GM18511 (cell line): ENCODE results near the gene ABCC10.
"Not testable (repeated sequence)": the region's sequence is repeated elsewhere in the genome, so short reads cannot be mapped to it uniquely, and the experiment has no call there.

Source experiments
- ATAC-seq: cut with Tn5 transposase; IDR thresholded peaks from one replicate; pipeline ENCODE4 v1.9.1; 2021; ENCODE audit warnings: mild to moderate bottlenecking, moderate library complexity; ENCODE audit not compliant: unreplicated experiment

Gene ABCC10

DNA sequence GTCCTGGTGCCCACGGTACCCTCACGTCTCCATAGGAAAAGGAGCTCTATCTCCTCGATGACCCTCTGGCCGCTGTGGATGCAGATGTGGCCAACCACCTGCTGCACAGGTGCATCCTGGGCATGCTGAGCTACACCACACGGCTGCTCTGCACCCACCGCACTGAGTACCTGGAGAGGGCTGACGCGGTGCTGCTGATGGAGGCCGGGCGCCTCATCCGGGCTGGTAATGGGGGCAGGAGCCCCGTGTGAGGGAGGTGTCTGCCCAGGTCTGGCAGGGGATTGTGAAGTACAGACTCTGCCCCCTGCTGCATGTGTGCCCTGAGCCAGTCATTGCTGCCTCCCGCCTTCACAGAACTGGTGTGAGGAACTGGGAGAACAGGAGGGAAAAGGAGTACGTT, 15.6 kb downstream of the ABCC10 start:
- no peak for ATAC-seq

DNA sequence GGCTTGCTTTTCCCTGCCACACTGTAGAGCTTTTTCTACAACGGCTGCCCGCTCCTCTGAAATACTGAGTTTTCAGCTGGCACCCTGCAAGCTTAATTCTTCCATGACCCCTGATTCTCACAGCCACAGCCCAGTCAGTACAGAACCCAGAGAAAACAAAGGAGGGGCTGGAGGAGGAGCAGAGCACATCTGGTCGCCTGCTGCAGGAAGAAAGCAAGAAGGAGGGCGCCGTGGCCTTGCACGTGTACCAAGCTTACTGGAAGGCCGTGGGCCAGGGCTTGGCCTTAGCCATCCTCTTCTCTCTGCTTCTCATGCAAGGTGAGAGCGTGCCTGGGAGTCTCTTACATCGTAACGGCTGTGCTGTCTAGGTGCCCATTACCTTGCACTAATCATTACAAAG, 16.7 kb downstream of the ABCC10 start:
- ATAC-seq, result no peak

DNA sequence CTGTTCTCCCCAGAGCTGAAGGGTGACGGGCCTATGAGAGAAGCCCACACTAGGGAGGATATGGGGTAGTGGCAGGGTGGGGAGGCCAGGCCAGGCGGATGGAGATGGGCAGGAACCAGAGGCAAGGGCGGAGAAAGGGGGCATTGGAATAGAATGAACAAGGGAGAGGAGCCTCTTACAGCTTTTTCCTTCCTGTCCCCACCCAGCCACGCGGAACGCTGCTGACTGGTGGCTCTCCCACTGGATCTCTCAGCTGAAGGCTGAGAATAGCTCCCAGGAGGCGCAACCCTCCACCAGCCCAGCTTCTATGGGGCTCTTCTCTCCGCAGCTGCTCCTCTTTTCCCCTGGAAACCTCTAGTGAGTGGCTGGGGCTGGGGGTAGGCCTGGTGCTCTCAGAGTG, 17.2 kb downstream of the ABCC10 start:
- no peak for ATAC-seq

DNA sequence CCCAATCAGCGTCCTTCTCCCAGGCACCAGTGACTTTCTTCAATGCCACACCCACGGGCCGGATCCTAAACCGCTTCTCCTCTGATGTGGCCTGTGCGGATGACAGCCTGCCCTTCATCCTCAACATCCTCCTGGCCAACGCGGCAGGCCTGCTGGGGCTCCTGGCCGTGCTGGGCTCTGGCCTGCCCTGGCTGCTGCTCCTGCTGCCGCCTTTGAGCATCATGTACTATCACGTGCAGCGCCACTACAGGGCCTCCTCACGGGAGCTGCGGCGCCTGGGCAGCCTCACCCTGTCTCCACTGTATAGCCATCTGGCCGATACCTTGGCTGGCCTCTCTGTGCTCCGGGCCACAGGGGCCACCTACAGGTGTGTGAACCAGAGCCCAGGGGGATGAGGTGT, 18.2 kb downstream of the ABCC10 start:
- no peak for ATAC-seq

DNA sequence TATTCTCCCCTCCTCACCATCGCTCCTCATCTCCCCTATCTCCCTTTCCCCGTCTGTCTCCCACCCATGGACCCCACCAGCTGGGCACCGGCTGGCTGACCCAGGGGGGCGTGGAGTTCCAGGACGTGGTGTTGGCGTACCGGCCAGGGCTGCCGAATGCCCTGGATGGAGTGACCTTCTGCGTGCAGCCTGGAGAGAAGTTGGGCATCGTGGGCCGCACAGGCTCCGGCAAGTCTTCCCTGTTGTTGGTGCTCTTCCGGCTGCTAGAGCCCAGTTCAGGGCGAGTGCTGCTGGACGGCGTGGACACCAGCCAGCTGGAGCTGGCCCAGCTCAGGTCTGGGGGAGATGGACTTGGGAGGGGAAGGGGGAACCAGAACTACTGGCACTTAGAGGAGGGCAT, 20.3 kb downstream of the ABCC10 start:
- no peak for ATAC-seq

DNA sequence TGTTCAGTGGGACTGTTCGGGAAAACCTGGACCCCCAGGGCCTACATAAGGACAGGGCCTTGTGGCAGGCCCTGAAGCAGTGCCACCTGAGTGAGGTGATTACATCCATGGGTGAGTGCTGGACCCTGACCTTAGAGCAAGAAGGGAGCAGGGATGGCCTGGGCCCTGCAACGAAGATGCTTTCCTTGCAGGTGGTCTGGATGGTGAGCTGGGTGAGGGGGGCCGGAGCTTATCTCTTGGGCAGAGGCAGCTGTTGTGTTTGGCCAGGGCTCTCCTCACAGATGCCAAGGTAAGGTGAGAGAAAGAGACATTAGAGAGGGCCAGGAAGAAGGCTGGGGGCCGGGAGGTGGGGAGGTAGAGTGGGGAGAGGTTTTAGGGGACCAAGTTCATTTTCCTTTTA, 21.6 kb downstream of the ABCC10 start:
- no peak for ATAC-seq

DNA sequence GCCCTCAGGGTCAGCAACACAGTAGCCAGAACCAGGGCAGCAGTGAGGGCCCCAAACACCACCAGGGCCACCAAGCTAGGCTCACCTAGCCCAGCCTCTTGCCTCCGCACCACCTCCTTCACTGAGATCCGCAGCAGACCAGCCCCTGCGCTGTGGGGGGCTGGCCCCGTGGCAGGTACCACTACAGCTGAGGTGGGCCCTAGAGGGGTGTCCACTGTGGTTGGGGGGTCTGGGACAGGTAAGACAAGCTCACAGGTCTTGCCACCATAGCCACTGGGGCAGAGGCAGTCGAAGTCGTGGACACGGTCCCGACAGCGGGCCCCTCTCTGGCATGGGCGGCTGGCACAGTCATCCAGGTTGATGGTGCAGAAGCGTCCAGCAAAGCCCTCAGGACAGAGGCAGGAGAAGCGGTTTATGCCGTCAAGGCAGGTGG, 23.4 kb downstream of the ABCC10 start:
- no peak for ATAC-seq

DNA sequence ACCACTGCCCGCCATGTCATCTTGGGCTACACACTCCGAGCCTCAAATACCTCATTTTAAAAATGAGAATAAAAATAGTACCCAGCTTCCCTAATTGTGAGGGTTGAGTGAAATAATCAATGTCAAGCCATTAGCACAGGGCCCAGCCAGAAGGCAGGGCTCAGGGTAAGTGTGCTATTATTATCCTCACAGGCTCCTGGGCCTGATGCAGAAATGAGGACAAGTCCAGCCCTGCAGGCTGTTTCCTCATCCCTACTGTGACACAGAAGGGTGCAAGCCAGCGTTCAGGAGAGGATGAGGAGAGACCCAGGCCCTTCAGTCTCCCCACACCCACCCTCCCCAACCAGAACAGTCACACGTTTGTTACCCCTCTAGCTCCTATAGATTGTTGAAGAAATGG, 24.0 kb downstream of the ABCC10 start:
- ATAC-seq, result no peak

DNA sequence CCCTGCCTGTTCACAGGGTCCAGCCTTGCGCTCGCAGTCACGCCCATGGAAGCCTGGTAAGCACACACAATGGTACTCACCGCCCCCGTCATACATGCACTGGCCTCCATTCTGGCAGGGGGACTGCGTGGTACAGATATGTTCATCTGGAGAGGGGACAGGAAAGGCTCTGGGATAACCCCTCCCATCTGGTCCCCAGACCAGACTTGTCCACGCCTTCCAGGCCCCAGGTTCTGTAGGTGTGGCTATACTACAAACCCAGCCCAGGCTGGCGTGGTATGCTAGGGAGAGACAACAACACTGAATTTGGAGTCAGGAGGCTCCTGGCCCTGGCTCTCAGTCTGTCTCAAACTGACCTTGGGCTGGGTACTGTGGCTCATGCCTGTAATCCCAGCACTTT, 24.6 kb downstream of the ABCC10 start:
- no peak for ATAC-seq

DNA sequence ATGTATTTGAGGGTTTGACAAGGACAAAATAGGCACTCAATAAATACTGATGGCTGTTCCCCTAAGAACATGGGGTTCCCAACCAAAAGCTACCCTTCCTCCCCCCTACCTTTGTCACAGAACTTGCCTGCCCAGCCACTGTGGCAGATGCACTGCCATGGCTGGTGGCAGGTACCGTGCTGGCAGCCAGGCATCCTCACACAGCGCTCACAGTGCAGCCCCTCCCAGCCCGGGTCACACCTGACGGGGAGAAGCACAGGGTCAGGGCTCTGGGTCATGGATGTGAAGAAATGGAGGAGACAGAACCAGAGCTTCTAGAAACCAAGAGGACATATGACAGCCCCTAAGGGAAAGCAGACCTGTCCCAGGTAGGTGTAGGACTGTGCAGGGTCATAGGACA, 25.6 kb downstream of the ABCC10 start:
- no peak for ATAC-seq

DNA sequence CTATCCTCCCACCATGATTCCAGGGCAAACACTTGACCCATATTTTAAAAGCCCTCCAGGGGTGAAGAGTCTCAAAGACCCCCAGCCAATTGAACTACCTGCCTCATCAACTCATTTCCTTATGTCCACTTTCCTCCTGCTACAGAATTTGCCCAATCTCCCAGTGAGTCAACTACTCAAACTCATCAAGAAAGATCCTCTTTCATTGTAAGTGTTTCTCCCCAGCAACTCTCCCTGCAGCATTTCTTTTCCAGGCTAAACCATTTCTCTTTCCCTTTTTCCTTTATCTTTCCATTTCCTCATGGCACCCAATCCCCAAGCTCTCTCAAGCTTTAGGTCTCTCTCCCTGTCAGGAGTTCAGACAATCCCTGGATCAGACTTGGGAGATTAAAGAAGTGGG, 26.5 kb downstream of the ABCC10 start:
- no peak for ATAC-seq

DNA sequence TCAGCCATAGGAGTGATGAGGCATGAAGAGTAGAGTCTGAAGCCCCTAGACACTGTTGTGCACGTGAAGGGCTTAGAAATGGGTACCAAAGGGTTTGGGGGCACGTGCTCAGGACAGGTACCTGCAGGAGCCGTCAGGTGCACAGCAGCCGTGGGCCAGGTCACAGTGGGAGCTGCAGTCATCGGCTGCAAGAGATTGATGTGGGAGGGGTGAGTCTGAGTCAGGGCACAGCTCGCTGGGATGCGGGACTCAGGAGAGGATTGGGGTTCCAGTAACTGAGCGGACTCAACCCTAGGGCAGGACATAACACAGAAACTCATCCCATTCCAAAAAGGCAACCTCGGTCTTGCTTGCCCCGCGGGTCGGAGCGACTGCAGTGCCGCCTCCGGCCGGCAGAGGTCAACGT, 27.0 kb downstream of the ABCC10 start:
- peak; percentile 66 for ATAC-seq

DNA sequence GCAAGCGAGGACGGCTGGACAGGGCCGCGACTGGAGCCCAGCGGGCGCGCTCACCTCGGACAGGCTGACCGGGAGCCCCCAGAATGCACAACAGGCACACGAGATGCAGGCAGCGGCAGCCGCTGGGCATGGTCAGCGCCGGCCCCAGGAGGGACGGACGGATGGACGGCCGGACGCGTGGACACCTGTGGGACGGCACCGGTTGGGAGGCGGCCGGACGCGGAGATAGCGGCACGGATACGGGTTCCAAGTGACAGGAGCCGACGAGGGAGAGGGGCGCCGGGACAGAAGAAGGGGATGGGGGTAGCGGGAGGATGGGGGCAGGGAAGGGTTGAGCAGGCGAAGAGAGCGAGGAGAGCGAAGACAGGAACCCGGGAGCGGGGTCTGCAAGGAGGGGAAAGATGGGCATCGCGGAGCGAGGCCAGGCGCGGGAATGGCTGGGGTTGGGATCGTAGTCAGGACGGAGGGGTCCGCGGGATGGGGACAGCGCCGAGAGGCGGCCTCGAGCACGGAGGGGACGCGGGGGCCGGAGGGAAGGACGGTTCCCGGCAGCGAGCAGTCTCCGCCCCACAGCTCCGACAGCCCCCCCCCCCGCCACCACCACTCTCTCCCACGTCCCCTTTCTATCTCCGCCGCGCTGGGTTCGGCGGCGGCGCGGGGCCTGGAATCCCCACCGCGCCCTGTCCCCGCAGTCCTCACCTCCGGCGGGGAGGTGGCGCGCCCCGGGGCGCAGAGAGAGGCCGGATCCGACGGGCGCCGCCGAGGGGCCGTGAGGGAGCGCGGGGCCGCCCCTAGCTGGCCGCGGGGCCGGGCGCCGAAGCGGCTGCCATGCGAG, 27.6 kb downstream of the ABCC10 start:
- ATAC-seq, result no peak

DNA sequence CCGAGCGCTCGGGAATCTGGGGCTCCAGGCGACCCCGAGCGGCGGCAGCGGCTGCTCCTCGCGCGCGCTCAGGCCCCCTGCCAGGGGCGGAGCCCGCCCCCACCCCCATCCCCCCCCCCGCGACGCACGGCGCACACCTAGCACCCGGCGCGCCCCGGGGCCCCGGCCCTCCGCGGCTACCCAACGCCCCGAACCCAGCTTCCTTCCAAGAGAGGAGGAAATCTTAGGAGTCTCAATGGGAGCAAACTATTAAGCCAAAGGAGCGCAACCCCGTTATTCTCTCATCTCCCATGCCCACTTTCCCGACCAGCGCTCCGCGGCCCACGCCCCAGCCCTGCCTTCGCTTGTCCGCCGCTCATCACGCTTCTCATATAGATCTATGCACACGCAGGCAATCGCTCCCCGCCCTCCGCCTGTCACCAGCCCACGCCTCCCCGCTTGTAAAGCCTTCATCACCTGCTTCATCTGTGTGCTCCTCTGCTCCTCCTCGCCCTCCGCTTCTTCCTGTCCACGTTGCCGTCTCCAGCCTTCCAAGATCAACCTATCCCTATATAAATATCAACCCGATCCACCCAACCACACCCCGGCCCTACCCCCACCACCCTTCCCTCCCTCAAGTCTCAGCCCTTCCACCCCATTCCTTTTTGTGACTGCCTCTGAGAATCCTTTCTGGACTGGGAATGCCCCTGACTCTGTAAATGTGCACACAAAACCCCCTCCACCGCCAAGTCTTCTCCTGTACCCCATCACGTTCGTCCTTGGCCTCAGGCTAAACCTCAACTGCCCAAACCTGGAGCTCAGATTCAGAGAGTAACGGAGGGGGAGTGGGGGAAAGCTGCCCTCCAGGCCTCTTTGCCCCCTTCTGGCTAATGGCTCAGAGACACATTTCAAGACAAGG, 28.4 kb downstream of the ABCC10 start, which contains the start of gene DLK2:
Gene DLK2 (minus strand): TSS at position 18 of the 898 bp plus-strand sequence. CDS start 723 bp downstream, outside the sequence.
- ATAC-seq, result no peak

DNA sequence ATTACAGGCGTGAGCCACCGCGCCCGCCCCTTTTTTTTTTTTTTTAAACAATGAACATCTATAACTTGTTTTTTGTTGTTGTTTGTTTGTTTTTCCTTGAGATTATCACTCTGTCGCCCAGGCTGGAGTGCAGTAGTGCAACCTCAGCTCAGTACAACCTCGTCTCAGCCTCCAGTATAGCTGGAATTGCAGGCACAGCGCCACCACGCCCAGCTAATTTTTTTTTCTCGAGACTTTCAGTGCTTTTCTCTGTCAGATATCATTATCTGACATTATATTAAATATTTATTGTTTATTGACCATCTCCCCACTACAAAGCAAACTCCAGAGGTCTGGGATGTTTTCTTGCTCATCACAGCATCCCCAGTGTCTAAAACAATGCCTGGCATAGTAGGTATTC, 30.3 kb downstream of the ABCC10 start:
- no peak for ATAC-seq

DNA sequence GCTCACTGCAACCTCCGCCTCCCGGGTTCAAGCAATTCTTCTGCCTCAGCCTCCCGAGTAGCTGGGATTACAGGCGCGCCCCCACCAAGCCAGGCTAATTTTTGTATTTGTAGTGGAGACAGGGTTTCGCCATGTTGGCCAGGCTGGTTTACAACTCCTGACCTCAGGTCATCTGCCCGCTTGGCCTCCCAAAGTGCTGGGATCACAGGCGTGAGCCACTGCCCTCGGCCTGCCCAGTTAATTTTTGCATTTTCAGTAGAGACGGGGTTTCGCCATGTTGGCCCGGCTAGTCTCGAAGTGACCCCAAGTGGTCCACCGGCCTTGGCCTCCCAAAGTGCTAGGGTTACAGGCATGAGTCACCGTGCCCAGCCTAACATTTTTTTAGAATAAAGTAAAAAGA, 30.8 kb downstream of the ABCC10 start:
- ATAC-seq, result not testable (repeated sequence)

DNA sequence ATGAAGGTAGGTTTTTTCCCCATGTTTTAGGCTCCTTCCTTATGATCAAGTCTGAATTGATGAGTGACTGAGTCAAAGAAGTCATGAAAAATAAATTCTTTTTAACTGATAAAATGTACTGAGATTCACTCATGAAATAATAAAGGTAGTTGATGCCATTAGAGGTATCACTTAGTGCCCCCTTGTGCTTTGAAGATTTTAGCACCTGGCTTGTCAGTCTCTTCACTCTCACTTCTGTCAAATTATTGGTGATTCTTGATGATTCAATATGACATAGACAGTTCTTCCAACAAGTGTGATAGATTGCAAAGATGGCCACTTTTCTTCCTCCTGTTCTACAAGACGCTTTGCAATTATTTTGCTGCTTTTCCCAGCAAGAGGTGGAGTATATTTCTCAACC, 32.2 kb downstream of the ABCC10 start:
- no peak for ATAC-seq

DNA sequence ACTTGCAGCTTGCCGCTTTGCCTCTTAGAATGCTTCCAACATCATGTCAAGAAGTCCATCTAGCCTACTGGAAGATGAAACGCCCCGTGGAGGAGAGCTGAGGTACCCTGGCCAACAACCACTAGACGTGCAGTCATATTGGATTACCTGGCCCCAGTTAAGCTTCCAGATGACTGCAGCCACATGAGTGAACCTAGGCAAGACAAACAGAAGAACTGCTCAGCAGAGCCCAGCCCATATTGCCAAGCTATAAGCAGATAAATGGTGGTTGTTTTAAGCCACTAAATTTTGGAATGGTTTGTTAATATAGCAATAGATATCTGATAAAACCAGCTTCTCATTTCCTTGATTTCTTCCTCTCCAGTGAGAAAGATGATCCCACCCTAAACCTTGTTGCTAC, 32.7 kb downstream of the ABCC10 start:
- no peak for ATAC-seq

DNA sequence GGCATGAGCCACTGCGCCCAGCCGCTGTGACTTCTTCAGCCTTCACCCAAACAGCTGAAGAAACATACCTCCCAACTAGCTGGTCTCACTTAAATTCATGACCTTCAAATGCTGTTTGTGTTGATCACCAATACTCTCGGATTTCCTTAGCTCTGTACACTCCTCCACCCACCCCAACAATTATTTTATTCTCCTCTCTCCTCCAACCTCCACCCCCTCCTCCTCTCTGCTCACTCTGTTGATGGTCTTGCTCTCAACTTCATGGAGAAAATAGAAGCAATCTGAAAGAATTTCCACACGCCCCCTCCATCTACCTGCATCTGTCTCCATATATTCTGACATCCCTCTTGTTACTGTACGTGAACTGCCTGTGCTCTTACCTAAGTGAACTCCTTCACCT, 34.6 kb downstream of the ABCC10 start:
- ATAC-seq, result no peak

DNA sequence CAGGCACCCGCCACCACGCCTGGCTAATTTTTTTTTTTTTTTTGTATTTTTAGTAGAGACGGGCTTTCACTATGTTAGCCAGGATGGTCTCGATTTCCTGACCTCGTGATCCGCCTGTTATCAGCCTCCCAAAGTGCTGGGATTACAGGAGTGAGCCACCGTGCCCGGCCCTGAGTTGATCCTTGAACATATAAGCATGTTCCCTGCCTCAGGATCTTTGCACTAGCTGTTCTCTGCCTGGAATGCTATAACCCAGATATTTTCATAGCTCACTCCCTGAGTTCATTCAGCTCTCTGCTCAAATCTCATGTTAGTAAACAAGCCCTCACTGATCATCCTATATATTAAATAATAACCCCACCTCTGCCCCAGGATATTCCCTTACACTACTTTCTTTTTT, 37.0 kb downstream of the ABCC10 start:
- no peak for ATAC-seq

DNA sequence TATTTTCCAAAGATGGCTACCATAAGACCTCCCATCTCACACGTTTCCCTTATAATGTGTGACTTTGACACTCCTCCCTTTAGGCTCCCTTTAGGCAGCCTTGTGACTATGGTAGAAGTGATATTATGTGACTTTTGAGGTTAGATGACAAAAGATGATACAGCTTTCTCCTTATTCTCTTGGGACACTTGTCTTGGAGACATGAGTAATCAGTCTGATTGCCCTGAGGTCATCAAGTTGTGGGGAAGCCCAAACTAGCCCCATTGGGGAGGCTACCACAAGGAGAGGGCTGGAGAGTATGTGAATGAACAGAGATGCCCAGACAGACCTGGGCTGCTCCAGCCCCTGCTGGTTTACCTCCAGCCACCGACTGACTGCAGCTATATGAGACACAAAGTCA, 38.6 kb downstream of the ABCC10 start:
- no peak for ATAC-seq

DNA sequence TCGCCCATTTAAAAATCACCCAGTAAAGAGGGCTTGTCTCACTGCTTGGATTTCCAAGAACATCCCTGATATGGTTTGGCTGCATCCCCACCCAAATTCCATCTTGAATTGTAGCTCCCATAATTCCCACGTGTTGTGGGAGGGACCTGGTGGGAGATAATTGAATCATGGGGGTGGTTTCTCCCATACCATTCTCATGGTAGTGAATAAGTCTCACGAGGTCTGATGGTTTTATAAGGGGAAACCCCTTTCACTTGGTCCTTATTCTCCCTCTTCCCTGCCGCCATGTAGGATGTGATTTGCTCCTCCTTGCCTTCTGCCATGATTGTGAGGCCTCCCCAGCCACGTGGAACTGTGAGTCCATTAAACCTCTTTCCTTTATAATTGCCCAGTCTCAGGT, 39.9 kb downstream of the ABCC10 start:
- not testable (repeated sequence) for ATAC-seq
